Lung (tissue), 12 donors: ENCODE data around the gene SCCPDH. TPM values are rescaled to one million over a fixed set of nuclear protein-coding genes. Genes with fewer than 3 reads are reported as not detected.

Experiments used
- ATAC-seq: fragments of 200-7000 bp; cut with Tn5 transposase; one replicate; pipeline ENCODE4 v1.9.1; 2020; ENCODE audit warnings: moderate number of reproducible peaks; ENCODE audit not compliant: insufficient read depth, low FRiP score
- DNase-seq, 3 donors: peaks; one replicate each; pipeline ENCODE4 v3.0.0-alpha.2; 2013 to 2017
- H3K27ac ChIP-seq, 2 donors: one replicate each; pipeline ENCODE4 v1.5.1; 2013; ENCODE audit warnings: mild to moderate bottlenecking in 2 of 2, moderate library complexity in 2 of 2, control low read depth in 1 of 2, inconsistent platforms in 1 of 2, low read depth in 1 of 2, low read length in 1 of 2
- H3K27me3 ChIP-seq, 3 donors: one replicate each; pipeline ENCODE4 v1.5.1; 2013; ENCODE audit warnings: low read length in 2 of 3; ENCODE audit not compliant: control insufficient read depth in 3 of 3, insufficient read depth in 3 of 3
- H3K36me3 ChIP-seq, 4 donors: one replicate each; pipeline ENCODE4 v1.5.1; 2013; ENCODE audit warnings: low read length in 4 of 4, mild to moderate bottlenecking in 1 of 4, moderate library complexity in 1 of 4; ENCODE audit not compliant: control insufficient read depth in 4 of 4, insufficient read depth in 4 of 4
- H3K4me1 ChIP-seq, 5 donors: one replicate each; pipeline ENCODE4 v1.5.1; 2013; ENCODE audit warnings: low read length in 5 of 5, mild to moderate bottlenecking in 2 of 5, moderate library complexity in 1 of 5; ENCODE audit not compliant: control insufficient read depth in 5 of 5, insufficient read depth in 5 of 5
- H3K4me3 ChIP-seq: one replicate; pipeline ENCODE4 v1.5.1; 2013; ENCODE audit warnings: mild to moderate bottlenecking, control low read depth, moderate library complexity
- H3K9ac ChIP-seq, 2 donors: one replicate each; pipeline ENCODE4 v1.5.1; 2013; ENCODE audit warnings: low read length in 2 of 2, control low read depth in 1 of 2; ENCODE audit not compliant: insufficient read depth in 1 of 2
- H3K9me3 ChIP-seq, 4 donors: one replicate each; pipeline ENCODE4 v1.5.1; 2013; ENCODE audit warnings: low read length in 3 of 4, mild to moderate bottlenecking in 1 of 4, moderate library complexity in 1 of 4; ENCODE audit not compliant: control insufficient read depth in 4 of 4, insufficient read depth in 3 of 4
- CTCF ChIP-seq: IDR thresholded peaks from 2 replicates; pipeline ENCODE4 v1.5.1; 2012; ENCODE audit warnings: mild to moderate bottlenecking; ENCODE audit errors: control extremely low read depth, extremely low read depth
- WGBS, 2 donors: extraction: QIAGEN DNeasy Blood & Tissue Kit; methylation state at CpG; one replicate each; pipeline ENCODE4 v1.1.7; 2013; 5-methylcytosine and 5-hydroxymethylcytosine counted together
- polyA plus RNA-seq, 2 donors: library from polyadenylated mRNA; stranded (reverse); fragments of 200-250 nt; gene quantifications; one replicate each; pipeline ENCODE4 v1.2.1, GENCODE V29; 2013
- total RNA-seq, 2 donors: library from RNA; depleted of rRNA in 1 of 2; stranded (reverse); fragments of >200 nt in 1 of 2; gene quantifications; one replicate each; pipeline ENCODE4 v1.2.1, GENCODE V29; 2014 to 2021
- donor health status: control.
- donor health status: control.
- donor health status: Bipolar disorder and iron deficiency.
- donor health status: healthy.
- donor health status: DM: yes; HTN: yes; CAD: no.

Gene SCCPDH
- total and polyA plus RNA-seq, 4 donors = 14.2 to 34.0 (median 24.8) TPM

- no peak for DNase-seq
- H3K36me3 ChIP-seq = no peaks in the 10 kb centered on the region
- H3K4me1 ChIP-seq = peaks cover 0 to 6% (median 0%) of the 10 kb centered on the region in 5 donors
- TF ChIP-seq CTCF = no peak
- H3K9ac ChIP-seq = no peak overlapping the region
- H3K9me3 ChIP-seq = peaks cover 0 to 5% (median 0%) of the 10 kb centered on the region in 4 donors
- no peak overlapping the region for H3K4me3 ChIP-seq
- 90 to 91% methylated on average over 3 of the region's 3 CpGs for WGBS, 2 donors
- no peak overlapping the region for H3K27ac ChIP-seq
- no peak for ATAC-seq
- no peaks in the 10 kb centered on the region for H3K27me3 ChIP-seq
These were observed 29.1 kb upstream of the SCCPDH start for GRCh38 chr1:246695136-246695535.

GRCh38 chr1:246695666-246696065, 28.5 kb upstream of the SCCPDH start:
- WGBS, 2 donors = 92 to 95% methylated on average over 5 of the region's 5 CpGs
- peaks cover 0 to 6% (median 0%) of the 10 kb centered on the region in 5 donors for H3K4me1 ChIP-seq
- no peaks in the 10 kb centered on the region for H3K27me3 ChIP-seq
- no peak overlapping the region for H3K9ac ChIP-seq
- H3K27ac ChIP-seq = no peak overlapping the region
- no peak overlapping the region for H3K4me3 ChIP-seq
- no peak for TF ChIP-seq CTCF
- DNase-seq = no peak
- no peak for ATAC-seq
- peaks cover 0 to 5% (median 0%) of the 10 kb centered on the region in 4 donors for H3K9me3 ChIP-seq
- no peaks in the 10 kb centered on the region for H3K36me3 ChIP-seq

DNA sequence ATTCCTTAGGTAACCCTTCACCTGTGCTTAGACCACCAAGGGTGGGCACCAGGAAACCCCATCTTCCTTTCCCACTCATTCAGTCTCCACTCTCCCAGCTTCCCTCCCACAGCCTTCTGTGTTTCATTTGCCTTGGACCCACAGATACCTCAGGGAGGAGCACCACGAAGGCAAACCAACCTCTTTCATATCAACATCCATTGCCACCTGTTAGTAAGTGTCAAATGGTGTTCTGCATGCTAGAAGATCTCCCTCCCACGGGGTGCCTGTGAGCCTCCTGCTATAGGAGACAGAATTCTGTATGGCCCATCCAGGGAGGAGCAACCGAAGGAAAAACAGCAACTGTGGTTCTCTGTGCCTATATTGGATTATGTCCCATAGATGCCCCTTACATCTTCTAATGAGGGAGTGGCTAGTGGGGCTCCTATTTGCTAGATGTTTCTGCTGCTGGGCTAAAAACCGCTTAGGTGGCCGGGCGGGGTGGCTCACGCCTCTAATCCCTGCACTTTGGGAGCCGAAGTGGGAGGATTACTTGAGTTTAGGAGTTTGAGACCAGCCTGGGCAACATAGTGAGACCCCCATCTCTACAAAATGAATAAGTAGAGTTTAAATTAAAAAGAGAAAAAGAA, 25.6 kb upstream of the SCCPDH start:
- Histone ChIP-seq H3K27ac (no peak overlapping the region), H3K27me3 (no peaks in the 10 kb centered on the region), H3K9ac (no peak overlapping the region), H3K4me3 (no peak overlapping the region), H3K9me3 (peaks cover 0 to 5% (median 0%) of the 10 kb centered on the region in 4 donors), H3K4me1 (peaks cover 0 to 6% (median 0%) of the 10 kb centered on the region in 5 donors), H3K36me3 (no peaks in the 10 kb centered on the region)
- no peak for TF ChIP-seq CTCF
- WGBS, 2 donors = 83 to 85% methylated on average over 8 of the region's 8 CpGs
- ATAC-seq (no peak), DNase-seq (no peak)
